Sigmoid colon (tissue), 4 donors: ENCODE results near the gene GINS3.

Experiments
- EP300 ChIP-seq, 4 donors: sonication (generic); formaldehyde crosslinking; IDR thresholded peaks; one replicate each; pipeline ENCODE4 v1.6.1; 2017; ENCODE audit warnings: antibody characterized with exemption in 4 of 4
- POLR2A ChIP-seq, 2 donors: fragments of 450-650 bp; IDR thresholded peaks; one replicate each; pipeline ENCODE4 v1.6.1; 2016; ENCODE audit warnings: antibody characterized with exemption in 2 of 2, mild to moderate bottlenecking in 2 of 2, moderate library complexity in 2 of 2
- POLR2AphosphoS5 ChIP-seq, 4 donors: sonication (generic); formaldehyde crosslinking; IDR thresholded peaks; one replicate each; pipeline ENCODE4 v1.6.1; 2017; ENCODE audit warnings: antibody characterized with exemption in 4 of 4
- TF ChIP-seq, protein P1 (sequence below), 4 experiments: fragments of 450-650 bp in 3 of 4; fragments of 200-600 bp in 1 of 4; IDR thresholded peaks; one replicate each; pipeline ENCODE4 v1.5.1; 2016 to 2019; ENCODE audit warnings: antibody characterized with exemption in 4 of 4, mild to moderate bottlenecking in 3 of 4, moderate library complexity in 2 of 4

DNA sequence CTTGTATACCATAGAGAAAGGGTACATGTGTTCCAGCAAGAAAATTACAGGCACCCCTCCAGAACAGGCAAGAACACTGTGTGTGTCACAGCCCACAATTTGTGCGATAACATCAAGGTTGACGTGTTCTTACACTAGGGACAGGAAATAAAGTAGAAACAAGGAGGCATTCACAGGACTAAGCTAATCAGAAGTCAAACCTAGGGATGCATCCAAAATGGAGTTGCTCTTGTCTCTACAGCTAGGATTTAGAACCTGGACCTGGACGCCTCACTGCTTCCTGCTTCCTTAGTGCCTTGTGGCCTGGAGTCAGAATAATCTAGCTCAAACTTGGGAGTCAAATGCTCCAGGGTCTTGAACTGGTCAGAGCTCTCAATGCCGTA lies 41.3 kb downstream of the GINS3 start:
- TF ChIP-seq, protein P1, sequence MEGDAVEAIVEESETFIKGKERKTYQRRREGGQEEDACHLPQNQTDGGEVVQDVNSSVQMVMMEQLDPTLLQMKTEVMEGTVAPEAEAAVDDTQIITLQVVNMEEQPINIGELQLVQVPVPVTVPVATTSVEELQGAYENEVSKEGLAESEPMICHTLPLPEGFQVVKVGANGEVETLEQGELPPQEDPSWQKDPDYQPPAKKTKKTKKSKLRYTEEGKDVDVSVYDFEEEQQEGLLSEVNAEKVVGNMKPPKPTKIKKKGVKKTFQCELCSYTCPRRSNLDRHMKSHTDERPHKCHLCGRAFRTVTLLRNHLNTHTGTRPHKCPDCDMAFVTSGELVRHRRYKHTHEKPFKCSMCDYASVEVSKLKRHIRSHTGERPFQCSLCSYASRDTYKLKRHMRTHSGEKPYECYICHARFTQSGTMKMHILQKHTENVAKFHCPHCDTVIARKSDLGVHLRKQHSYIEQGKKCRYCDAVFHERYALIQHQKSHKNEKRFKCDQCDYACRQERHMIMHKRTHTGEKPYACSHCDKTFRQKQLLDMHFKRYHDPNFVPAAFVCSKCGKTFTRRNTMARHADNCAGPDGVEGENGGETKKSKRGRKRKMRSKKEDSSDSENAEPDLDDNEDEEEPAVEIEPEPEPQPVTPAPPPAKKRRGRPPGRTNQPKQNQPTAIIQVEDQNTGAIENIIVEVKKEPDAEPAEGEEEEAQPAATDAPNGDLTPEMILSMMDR (IDR thresholded peaks at IDR 0.05) = no peak
- TF ChIP-seq POLR2A (IDR thresholded peaks at IDR 0.05) (no peak), POLR2AphosphoS5 (IDR thresholded peaks at IDR 0.05) (no peak), EP300 (IDR thresholded peaks at IDR 0.05) (no peak)
